Activated CD8-positive, alpha-beta memory T cell treated with anti-CD3 and anti-CD28 coated beads, Interleukin-2, amount 50 U/mL, for 1 hour (primary cell): Measurements from ENCODE around the gene EPHB6.

Experiments
- DNase-seq: peaks from one replicate; pipeline ENCODE4 v3.0.0-alpha.2; 2020; ENCODE audit errors: extremely low read depth

EPHB6 gene

GRCh38 chr7:142864980-142865747 lies 10.3 kb downstream of the EPHB6 start:
- DNase-seq: no peak

- DNase-seq: no peak
Observed at GRCh38 chr7:142865766-142866165, 10.9 kb downstream of the EPHB6 start.

GRCh38 chr7:142866361-142867096 lies 11.7 kb downstream of the EPHB6 start:
- DNase-seq: no peak

DNA sequence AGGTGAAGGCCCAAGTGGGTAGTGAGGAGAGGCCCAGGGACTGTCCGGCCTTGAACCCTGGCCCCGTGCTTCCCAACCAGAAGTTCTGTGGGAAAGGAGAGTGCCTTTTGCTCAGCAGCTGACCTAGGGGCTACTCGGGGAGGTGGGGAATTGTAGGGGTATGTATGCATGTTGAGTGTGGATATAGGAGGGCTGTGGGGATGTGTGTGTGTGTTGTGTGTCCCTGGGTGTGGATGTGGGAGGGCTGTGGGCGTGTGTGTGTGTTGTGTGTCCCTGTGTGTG lies 12.2 kb downstream of the EPHB6 start:
- no peak for DNase-seq

DNA sequence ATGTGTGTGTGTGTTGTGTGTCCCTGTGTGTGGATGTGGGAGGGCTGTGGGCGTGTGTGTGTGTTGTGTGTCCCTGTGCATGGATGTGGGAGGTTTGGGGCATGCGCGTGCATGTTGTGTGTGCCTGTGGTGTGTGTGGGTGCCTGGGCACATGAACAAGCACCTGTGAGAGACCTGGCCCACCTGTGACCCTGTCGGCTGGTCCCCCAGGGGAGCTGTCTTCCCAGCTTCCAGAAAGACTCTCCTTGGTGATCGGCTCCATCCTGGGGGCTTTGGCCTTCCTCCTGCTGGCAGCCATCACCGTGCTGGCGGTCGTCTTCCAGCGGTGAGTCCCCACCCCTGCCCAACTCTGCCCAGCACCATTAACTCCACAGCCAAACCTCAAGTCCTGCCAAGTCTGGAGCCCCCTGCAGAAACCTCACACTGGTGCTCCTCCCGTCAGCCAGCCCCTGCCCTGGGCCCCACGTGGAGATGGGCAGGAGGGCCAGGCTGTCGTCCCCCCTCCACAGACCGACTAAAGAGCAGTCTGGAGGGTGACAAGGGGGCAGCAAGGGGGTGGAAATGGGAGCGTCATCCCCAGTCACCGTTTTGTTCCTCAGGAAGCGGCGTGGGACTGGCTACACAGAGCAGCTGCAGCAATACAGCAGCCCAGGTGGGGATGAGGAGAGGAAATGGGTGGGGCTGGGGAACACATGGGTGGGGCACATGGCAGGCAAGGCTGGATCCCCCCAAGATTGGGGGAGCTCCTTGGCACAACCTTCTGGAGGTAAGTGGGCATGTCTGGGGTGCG lies 12.7 kb downstream of the EPHB6 start:
- DNase-seq: no peak

GRCh38 chr7:142868188-142868985 lies 13.5 kb downstream of the EPHB6 start:
- DNase-seq: no peak

DNA sequence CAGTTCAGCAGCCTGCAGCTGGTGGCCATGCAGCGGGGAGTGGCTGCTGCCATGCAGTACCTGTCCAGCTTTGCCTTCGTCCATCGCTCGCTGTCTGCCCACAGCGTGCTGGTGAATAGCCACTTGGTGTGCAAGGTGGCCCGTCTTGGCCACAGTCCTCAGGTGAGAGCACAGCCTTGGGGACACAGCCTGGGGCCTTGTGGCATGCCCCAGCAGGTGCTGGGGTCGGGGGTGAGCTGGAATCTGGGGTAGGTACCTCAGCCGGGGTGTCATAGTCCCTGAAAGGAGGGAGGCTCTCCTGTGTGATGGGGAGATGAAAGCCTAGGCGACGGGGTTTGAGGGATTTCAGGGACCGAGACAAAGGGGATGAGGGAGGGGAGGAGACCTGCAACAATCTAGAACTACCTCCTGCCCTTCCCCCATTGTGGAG lies 14.1 kb downstream of the EPHB6 start:
- DNase-seq: no peak

- no peak for DNase-seq
Observed at GRCh38 chr7:142869434-142869833, 14.6 kb downstream of the EPHB6 start.

DNA sequence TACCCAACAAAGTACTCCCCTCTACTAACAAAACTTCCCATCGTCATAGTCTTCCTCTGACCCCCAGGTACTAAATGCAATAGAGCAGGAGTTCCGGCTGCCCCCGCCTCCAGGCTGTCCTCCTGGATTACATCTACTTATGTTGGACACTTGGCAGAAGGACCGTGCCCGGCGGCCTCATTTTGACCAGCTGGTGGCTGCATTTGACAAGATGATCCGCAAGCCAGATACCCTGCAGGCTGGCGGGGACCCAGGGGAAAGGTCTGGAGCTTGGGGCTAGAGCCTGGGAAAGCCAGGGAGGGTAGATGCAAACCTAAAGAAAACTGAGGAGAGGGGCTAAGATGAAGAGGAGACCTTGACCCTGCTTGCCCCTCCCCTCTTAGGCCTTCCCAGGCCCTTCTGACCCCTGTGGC lies 15.3 kb downstream of the EPHB6 start:
- DNase-seq: no peak

DNA sequence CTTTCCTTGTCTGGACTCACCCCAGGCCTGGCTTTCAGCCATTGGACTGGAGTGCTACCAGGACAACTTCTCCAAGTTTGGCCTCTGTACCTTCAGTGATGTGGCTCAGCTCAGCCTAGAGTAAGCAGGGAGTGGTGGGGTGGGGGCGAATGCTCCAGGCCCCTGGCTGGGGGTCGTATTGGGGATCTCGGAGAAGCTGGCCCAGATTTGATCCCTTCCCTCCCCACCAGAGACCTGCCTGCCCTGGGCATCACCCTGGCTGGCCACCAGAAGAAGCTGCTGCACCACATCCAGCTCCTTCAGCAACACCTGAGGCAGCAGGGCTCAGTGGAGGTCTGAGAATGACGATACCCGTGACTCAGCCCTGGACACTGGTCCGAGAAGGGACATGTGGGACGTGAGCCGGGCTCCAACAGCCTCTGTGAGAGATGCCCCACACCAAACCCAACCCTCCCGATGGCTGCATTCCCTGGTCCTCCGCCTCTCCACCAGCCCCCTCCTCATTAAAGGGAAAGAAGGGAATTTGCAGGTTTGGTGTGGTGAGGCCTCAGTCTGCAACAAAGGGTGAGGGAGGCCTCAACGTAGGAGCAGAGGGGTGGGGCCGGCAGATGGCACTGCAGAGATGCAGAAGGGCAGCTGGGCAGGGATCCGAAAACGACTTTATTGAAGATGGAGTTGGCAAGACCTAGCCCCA lies 15.8 kb downstream of the EPHB6 start:
- no peak for DNase-seq

- DNase-seq: no peak
Observed at GRCh38 chr7:142871260-142872105, 16.6 kb downstream of the EPHB6 start.

DNA sequence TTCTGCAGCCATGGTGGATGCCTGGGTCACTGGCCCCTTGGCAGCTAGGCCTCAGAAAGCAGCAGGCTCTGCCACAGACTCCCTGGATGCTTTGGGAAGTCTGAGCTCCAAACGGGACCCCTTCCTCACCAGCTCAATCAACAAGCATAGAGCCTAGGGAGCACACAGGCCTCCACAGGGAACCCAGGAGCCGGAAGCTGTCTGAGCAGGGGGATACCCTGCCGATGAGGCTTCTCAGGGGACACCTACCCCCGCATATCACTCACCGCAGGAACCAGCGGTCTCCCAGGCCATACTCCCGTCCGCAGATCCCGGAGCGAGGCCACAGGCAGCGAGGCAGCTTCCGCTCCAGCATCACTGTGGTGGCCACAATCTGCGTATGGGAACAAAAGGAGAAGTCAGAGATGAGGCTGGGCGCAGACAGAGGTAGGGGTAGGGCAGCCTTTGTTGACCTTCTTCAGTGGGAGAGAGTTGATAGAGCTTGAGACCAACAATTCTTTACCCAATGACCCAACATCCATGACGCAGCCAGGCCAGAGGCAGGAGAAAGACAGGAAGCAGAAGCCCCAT lies 17.3 kb downstream of the EPHB6 start:
- no peak for DNase-seq

DNA sequence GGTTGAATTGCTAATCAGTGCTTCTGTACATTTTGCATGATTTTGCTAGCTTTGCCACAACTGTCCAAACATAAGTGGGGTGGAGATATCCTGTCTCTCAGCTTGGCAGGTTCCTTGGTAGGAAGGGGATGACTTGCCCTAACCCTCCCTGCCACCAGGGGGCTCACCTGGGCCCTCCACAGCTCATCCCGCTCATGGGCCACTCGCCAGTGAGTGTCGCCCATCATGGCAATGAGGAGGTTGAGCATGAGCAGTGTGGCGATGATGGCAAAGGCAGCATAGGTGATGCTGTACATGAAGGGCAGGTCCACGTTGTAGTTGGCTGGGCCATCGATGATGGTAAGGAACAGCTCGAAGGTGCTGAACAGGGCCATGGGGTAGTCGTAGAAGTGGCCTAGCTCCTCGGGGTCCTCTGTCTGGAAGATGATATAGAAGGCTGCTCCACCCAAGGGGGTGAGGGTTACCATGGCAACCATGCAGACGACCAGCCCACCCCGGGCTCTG lies 18.5 kb downstream of the EPHB6 start:
- no peak for DNase-seq

GRCh38 chr7:142873871-142874270 lies 19.0 kb downstream of the EPHB6 start:
- no peak for DNase-seq

GRCh38 chr7:142874409-142874808 lies 19.5 kb downstream of the EPHB6 start:
- DNase-seq: no peak

- no peak for DNase-seq
Observed at GRCh38 chr7:142874837-142875236, 20.0 kb downstream of the EPHB6 start.

DNA sequence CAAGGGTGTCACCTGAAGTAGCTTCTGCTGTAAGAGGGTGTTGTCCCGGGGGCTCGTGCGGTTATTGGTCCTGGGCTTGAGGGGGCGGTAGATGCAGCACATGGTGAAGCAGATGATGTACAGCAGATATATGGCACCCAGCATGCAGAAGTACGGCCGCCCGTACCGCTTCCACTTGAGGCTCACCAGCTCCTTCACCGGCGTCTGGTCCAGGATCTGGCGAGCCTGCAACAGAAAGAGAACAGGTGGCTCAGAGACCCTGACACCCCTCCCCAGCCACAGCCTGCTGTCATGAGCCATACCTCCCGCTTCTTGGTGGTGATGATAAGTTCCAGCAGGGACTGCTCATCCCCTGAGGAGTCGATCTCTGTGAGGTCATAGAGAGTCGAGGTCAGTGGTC lies 20.6 kb downstream of the EPHB6 start:
- DNase-seq: no peak

- DNase-seq: no peak
Observed at GRCh38 chr7:142876236-142876960, 21.5 kb downstream of the EPHB6 start.
